Sigmoid colon (tissue), 7 donors: ENCODE measurements around the gene TAS2R50. TPM values are rescaled to one million over a fixed set of nuclear protein-coding genes. Genes with fewer than 3 reads are reported as not detected.

Experiments used
- DNase-seq: peaks from one replicate; pipeline ENCODE4 v3.0.0-alpha.2; 2019
- H3K27ac ChIP-seq, 4 donors: fragments of 200-600 bp; sonication (generic); one replicate each; pipeline ENCODE4 v1.5.1; 2016 to 2019; ENCODE audit warnings: mild to moderate bottlenecking in 1 of 4
- H3K27me3 ChIP-seq, 3 donors: fragments of 200-600 bp; sonication (generic); one replicate each; pipeline ENCODE4 v1.5.1; 2019; ENCODE audit warnings: mild to moderate bottlenecking in 1 of 3
- H3K36me3 ChIP-seq, 4 donors: fragments of 200-600 bp; sonication (generic); one replicate each; pipeline ENCODE4 v1.5.1; 2016 to 2019
- H3K4me1 ChIP-seq, 4 donors: fragments of 200-600 bp; sonication (generic); one replicate each; pipeline ENCODE4 v1.5.1; 2017 to 2019
- H3K4me3 ChIP-seq, 4 donors: fragments of 200-600 bp; sonication (generic); one replicate each; pipeline ENCODE4 v1.5.1; 2017 to 2019; ENCODE audit warnings: mild to moderate bottlenecking in 2 of 4, moderate library complexity in 1 of 4
- H3K9me3 ChIP-seq, 4 donors: fragments of 200-600 bp in 3 of 4; sonication (generic) in 3 of 4; one replicate each; pipeline versions ENCODE4 v1.5.1 to v1.6.1; 2013 to 2019
- CTCF ChIP-seq, 4 experiments: fragments of 450-650 bp in 3 of 4; fragments of 200-600 bp in 1 of 4; IDR thresholded peaks; one replicate each; pipeline ENCODE4 v1.5.1; 2016 to 2019; ENCODE audit warnings: antibody characterized with exemption in 4 of 4, mild to moderate bottlenecking in 3 of 4, moderate library complexity in 2 of 4
- EP300 ChIP-seq, 4 donors: sonication (generic); formaldehyde crosslinking; IDR thresholded peaks; one replicate each; pipeline ENCODE4 v1.6.1; 2017; ENCODE audit warnings: antibody characterized with exemption in 4 of 4
- POLR2A ChIP-seq, 2 donors: fragments of 450-650 bp; IDR thresholded peaks; one replicate each; pipeline ENCODE4 v1.6.1; 2016; ENCODE audit warnings: antibody characterized with exemption in 2 of 2, mild to moderate bottlenecking in 2 of 2, moderate library complexity in 2 of 2
- POLR2AphosphoS5 ChIP-seq, 4 donors: sonication (generic); formaldehyde crosslinking; IDR thresholded peaks; one replicate each; pipeline ENCODE4 v1.6.1; 2017; ENCODE audit warnings: antibody characterized with exemption in 4 of 4
- WGBS, 2 donors: extraction: QIAGEN DNeasy Blood & Tissue Kit; methylation state at CpG; one replicate each; pipeline ENCODE4 v1.1.7; 2013; 5-methylcytosine and 5-hydroxymethylcytosine counted together
- intact Hi-C: fragments of 100-400 bp; cut with DNase I; formaldehyde crosslinking; loops from one replicate; pipeline ENCODE4 v1.15.1; 2023
- polyA plus RNA-seq, 3 donors: library from polyadenylated mRNA; stranded (reverse); fragments of 200-250 nt; gene quantifications; one replicate each; pipeline ENCODE4 v1.2.3, GENCODE V29; 2013
- total RNA-seq, 4 donors: library from RNA; depleted of rRNA; stranded (reverse); fragments of >200 nt; gene quantifications; one replicate each; pipeline ENCODE4 v1.1.0, GENCODE V29; 2016
- donor health status: healthy with polysubstance abuse.
- donor health status: Bipolar disorder and iron deficiency.
- donor health status: healthy.

Gene TAS2R50
- total and polyA plus RNA-seq, 7 donors = 0.28 to 4.6 (median 1.8) TPM; not detected in 2

DNA sequence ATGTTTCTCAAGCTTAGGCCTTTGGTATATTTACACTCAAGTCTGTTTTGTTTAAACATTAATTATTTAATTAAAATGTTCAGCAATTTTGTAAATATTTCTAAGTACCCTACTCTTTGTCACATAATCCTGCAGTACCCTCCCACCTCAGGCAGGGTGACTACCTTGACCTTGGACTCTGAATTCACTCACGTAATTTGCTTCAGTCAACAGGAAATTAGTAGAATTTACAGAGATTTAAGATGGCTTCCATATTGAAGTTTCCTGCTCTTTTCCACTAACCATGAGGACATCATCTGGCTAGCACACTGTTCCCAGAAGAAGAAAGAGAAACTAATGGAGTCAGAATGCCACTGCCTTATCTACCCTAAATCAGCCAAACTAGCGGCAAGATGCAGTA lies 36.7 kb upstream of the TAS2R50 start:
- 84 to 91% methylated on average over 2 of the region's 2 CpGs for WGBS, 2 donors
- no peak overlapping the region for H3K27ac ChIP-seq
- H3K36me3 ChIP-seq = peaks cover 0 to 4% (median 0%) of the 10 kb centered on the region in 4 donors
- H3K9me3 ChIP-seq = no peaks in the 10 kb centered on the region
- no peak overlapping the region for H3K4me3 ChIP-seq
- H3K27me3 ChIP-seq = no peaks in the 10 kb centered on the region
- TF ChIP-seq POLR2A (IDR thresholded peaks at IDR 0.05) (no peak), EP300 (IDR thresholded peaks at IDR 0.05) (no peak), CTCF (IDR thresholded peaks at IDR 0.05) (no peak), POLR2AphosphoS5 (IDR thresholded peaks at IDR 0.05) (no peak)
- no peak for DNase-seq
- intact Hi-C loops = no loop called here
- no peaks in the 10 kb centered on the region for H3K4me1 ChIP-seq

DNA sequence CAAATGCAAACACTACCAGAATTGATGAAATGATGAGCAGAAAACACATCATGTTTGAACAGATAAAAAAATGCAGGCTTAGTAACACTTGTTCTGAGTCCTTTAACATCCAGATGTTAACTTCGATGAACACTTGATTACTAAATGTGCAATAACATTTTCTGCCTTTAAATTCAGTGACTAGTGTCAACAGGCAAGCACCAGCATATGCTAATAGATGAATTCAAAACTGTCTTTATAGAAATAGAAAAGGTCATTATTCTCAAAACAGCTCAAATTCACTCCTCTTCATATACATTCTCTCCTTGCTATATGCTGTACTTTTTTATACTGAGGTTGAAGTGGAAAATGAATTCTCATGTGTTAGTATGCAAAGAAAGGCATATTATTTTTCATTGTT lies 35.8 kb upstream of the TAS2R50 start, which contains the start of gene TAS2R19:
TSS of gene TAS2R19 (minus strand) at position 101 of the 400 bp plus-strand sequence. CDS start at position 52, 49 bp downstream.
- 85% methylated on average over 1 of the region's 1 CpG for WGBS, 2 donors
- no peak for DNase-seq
- H3K36me3 ChIP-seq = peaks cover 0 to 4% (median 0%) of the 10 kb centered on the region in 4 donors
- H3K27me3 ChIP-seq = no peaks in the 10 kb centered on the region
- no peak within 1 kb of the TSS for H3K27ac ChIP-seq
- no peaks in the 10 kb centered on the region for H3K9me3 ChIP-seq
- intact Hi-C loops = no loop called here
- no peak for TF ChIP-seq EP300 (IDR thresholded peaks at IDR 0.05)
- TF ChIP-seq POLR2A (IDR thresholded peaks at IDR 0.05) = no peak
- no peak for TF ChIP-seq CTCF (IDR thresholded peaks at IDR 0.05)
- TF ChIP-seq POLR2AphosphoS5 (IDR thresholded peaks at IDR 0.05) = no peak
- H3K4me3 ChIP-seq = no peak within 1 kb of the TSS
- H3K4me1 ChIP-seq = no peaks in the 10 kb centered on the region

- WGBS, 2 donors = 31 to 72% methylated on average over 1 of the region's 1 CpG
- DNase-seq = no peak
Observed at GRCh38 chr12:11016937-11017336, 30.2 kb upstream of the TAS2R50 start.

GRCh38 chr12:11015775-11016430 lies 29.2 kb upstream of the TAS2R50 start:
- H3K4me3 ChIP-seq = no peak overlapping the region
- H3K9me3 ChIP-seq = no peaks in the 10 kb centered on the region
- intact Hi-C loops = no loop called here
- H3K4me1 ChIP-seq = no peaks in the 10 kb centered on the region
- TF ChIP-seq POLR2A (IDR thresholded peaks at IDR 0.05) = no peak
- no peak for TF ChIP-seq EP300 (IDR thresholded peaks at IDR 0.05)
- TF ChIP-seq CTCF (IDR thresholded peaks at IDR 0.05) = no peak
- TF ChIP-seq POLR2AphosphoS5 (IDR thresholded peaks at IDR 0.05) = no peak
- 43 to 79% methylated on average over 4 of the region's 4 CpGs for WGBS, 2 donors
- no peaks in the 10 kb centered on the region for H3K36me3 ChIP-seq
- no peak for DNase-seq
- no peak overlapping the region for H3K27ac ChIP-seq
- no peaks in the 10 kb centered on the region for H3K27me3 ChIP-seq

More at GRCh38 chr12:11016937-11017336, 30.2 kb upstream of the TAS2R50 start:
- no peak for TF ChIP-seq POLR2A (IDR thresholded peaks at IDR 0.05)
- TF ChIP-seq POLR2AphosphoS5 (IDR thresholded peaks at IDR 0.05) = no peak
- TF ChIP-seq CTCF (IDR thresholded peaks at IDR 0.05) = no peak
- no peak for TF ChIP-seq EP300 (IDR thresholded peaks at IDR 0.05)
- no peaks in the 10 kb centered on the region for H3K27me3 ChIP-seq
- no peaks in the 10 kb centered on the region for H3K4me1 ChIP-seq
- no peaks in the 10 kb centered on the region for H3K36me3 ChIP-seq
- no peaks in the 10 kb centered on the region for H3K9me3 ChIP-seq
- H3K27ac ChIP-seq = no peak overlapping the region
- intact Hi-C loops = no loop called here
- no peak overlapping the region for H3K4me3 ChIP-seq

DNA sequence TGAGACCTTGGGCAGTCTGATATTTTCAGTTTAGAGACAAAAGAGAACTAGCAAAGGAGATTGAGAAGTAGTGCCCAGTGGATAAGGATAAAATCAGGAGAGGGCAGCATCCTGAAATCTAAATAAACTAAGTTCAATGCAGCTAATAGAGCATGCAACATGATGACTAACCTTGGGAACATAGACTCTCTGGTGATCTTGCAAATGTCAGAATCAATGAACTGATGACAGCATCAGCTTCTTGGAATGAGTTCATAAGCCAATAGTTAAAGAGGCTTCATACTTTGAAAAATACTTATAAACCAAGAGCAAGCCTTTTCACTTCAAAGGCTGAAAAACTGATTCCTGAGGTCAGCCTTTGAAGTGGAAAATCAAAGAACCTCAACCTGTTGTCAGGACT lies 27.5 kb upstream of the TAS2R50 start:
- Histone ChIP-seq H3K27me3 (no peaks in the 10 kb centered on the region), H3K4me3 (no peak overlapping the region), H3K9me3 (no peaks in the 10 kb centered on the region), H3K36me3 (no peaks in the 10 kb centered on the region), H3K27ac (no peak overlapping the region), H3K4me1 (no peaks in the 10 kb centered on the region)
- intact Hi-C loops = no loop called here
- no peak for TF ChIP-seq POLR2A (IDR thresholded peaks at IDR 0.05)
- TF ChIP-seq EP300 (IDR thresholded peaks at IDR 0.05) = no peak
- no peak for TF ChIP-seq POLR2AphosphoS5 (IDR thresholded peaks at IDR 0.05)
- no peak for TF ChIP-seq CTCF (IDR thresholded peaks at IDR 0.05)
- no peak for DNase-seq
